Measurements from ENCODE around the gene HDAC10. TPM values are rescaled to one million over a fixed set of nuclear protein-coding genes. Genes with fewer than 3 reads are reported as not detected.

HDAC10 gene
- total RNA-seq, 2 donors from 2014 or later, result 57.2 to 62.8 TPM

- Histone ChIP-seq H3K36me3 (ENCODE audit: control insufficient read depth, insufficient read depth, low read length) (no peaks in the 10 kb centered on the region), H3K9me3 (ENCODE audit: control insufficient read depth, low read length) (no peaks in the 10 kb centered on the region), H3K27ac (ENCODE audit: low read depth, low read length) (no peak within 1 kb of the TSS), H3K9ac (ENCODE audit: extremely low read depth, low read length, poor library complexity, severe bottlenecking) (no peak within 1 kb of the TSS), H3K27me3 (ENCODE audit: control insufficient read depth, insufficient read depth, low read length, poor library complexity, severe bottlenecking) (peaks cover 44% of the 10 kb centered on the region), H3K4me1 (ENCODE audit: control insufficient read depth, insufficient read depth, low read length) (peaks cover 5% of the 10 kb centered on the region), H3K4me3 (ENCODE audit: low read length) (peak within 1 kb of the TSS; percentile 66)
- Mint-ChIP-seq H3K9me3 (no peaks in the 10 kb centered on the region), H3K27ac (no peak within 1 kb of the TSS), H3K4me1 (no peaks in the 10 kb centered on the region), H3K36me3 (ENCODE audit: low read depth) (peaks cover 4% of the 10 kb centered on the region), H3K27me3 (ENCODE audit: insufficient read depth) (peaks cover 61% of the 10 kb centered on the region), H3K4me3 (peak within 1 kb of the TSS; percentile 35)
- no peak for TF ChIP-seq CTCF (conservative IDR thresholded peaks at IDR 0.05)
- WGBS, 2 experiments (ENCODE audit: insufficient coverage in 1 of 2, insufficient read length in 1 of 2), result 1 to 2% methylated on average over 26 to 91 of the region's 92 CpGs
- DNase-seq, result peak; percentile 63
These were observed 19.1 kb upstream of the HDAC10 start, which contains the start of gene MAPK11 for GRCh38 chr22:50269970-50270665. Gene MAPK11 (minus strand): TSS chr22:50270380. CDS start chr22:50270292, 88 bp downstream.

DNA sequence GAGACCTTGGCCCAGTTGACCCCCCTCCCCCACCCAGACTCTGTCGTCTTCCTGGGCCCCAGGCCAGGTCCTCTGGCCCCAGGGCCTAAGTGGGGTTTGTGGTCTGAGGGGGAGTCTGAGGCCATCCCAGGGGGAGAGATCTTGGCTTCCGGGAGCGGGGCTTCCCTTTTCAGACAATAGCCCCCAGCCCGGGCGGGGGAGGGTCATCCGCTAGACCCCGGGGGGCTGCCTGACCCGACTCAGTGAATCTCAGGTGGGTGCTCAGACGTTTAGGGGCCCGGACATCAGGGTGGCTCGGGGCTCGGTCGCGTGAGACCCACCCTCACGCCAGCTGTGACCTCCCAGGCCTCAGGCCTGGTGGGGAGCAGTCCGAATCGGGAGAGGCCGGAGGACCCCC is 18.5 kb upstream of the HDAC10 start:
- peaks cover 5% of the 10 kb centered on the region for H3K4me1 ChIP-seq (ENCODE audit: control insufficient read depth, insufficient read depth, low read length)
- no peak overlapping the region for H3K9ac ChIP-seq (ENCODE audit: extremely low read depth, low read length, poor library complexity, severe bottlenecking)
- Mint-ChIP-seq H3K9me3 (no peaks in the 10 kb centered on the region), H3K27ac (no peak overlapping the region), H3K36me3 (ENCODE audit: low read depth) (no peaks in the 10 kb centered on the region), H3K27me3 (ENCODE audit: insufficient read depth) (peaks cover 67% of the 10 kb centered on the region), H3K4me3 (peak overlapping the region; percentile 32), H3K4me1 (no peaks in the 10 kb centered on the region)
- DNase-seq, result no peak
- WGBS, 2 experiments (ENCODE audit: insufficient coverage in 1 of 2, insufficient read length in 1 of 2), result 30% methylated on average over 18 of the region's 18 CpGs; no CpG with 5 or more reads in 1 of the 2 experiments
- no peak for TF ChIP-seq CTCF (conservative IDR thresholded peaks at IDR 0.05)
- H3K27ac ChIP-seq (ENCODE audit: low read depth, low read length), result no peak overlapping the region
- H3K9me3 ChIP-seq (ENCODE audit: control insufficient read depth, low read length), result no peaks in the 10 kb centered on the region
- no peaks in the 10 kb centered on the region for H3K36me3 ChIP-seq (ENCODE audit: control insufficient read depth, insufficient read depth, low read length)
- peaks cover 44% of the 10 kb centered on the region for H3K27me3 ChIP-seq (ENCODE audit: control insufficient read depth, insufficient read depth, low read length, poor library complexity, severe bottlenecking)
- no peak overlapping the region for H3K4me3 ChIP-seq (ENCODE audit: low read length)

GRCh38 chr22:50268655-50269113 is 17.6 kb upstream of the HDAC10 start:
- peaks cover 73% of the 10 kb centered on the region for H3K27me3 Mint-ChIP-seq (ENCODE audit: insufficient read depth)
- H3K27ac ChIP-seq (ENCODE audit: low read depth, low read length), result no peak overlapping the region
- peaks cover 5% of the 10 kb centered on the region for H3K4me1 ChIP-seq (ENCODE audit: control insufficient read depth, insufficient read depth, low read length)
- no peaks in the 10 kb centered on the region for H3K9me3 ChIP-seq (ENCODE audit: control insufficient read depth, low read length)
- H3K4me3 ChIP-seq (ENCODE audit: low read length), result no peak overlapping the region
- no peaks in the 10 kb centered on the region for H3K36me3 ChIP-seq (ENCODE audit: control insufficient read depth, insufficient read depth, low read length)
- 90 to 91% methylated on average over 6 to 9 of the region's 9 CpGs for WGBS, 2 experiments (ENCODE audit: insufficient coverage in 1 of 2, insufficient read length in 1 of 2)
- H3K4me3 Mint-ChIP-seq, result no peak overlapping the region
- DNase-seq, result no peak
- H3K27ac Mint-ChIP-seq, result no peak overlapping the region
- no peak for TF ChIP-seq CTCF (conservative IDR thresholded peaks at IDR 0.05)
- no peaks in the 10 kb centered on the region for H3K4me1 Mint-ChIP-seq
- no peaks in the 10 kb centered on the region for H3K9me3 Mint-ChIP-seq
- H3K9ac ChIP-seq (ENCODE audit: extremely low read depth, low read length, poor library complexity, severe bottlenecking), result no peak overlapping the region
- H3K27me3 ChIP-seq (ENCODE audit: control insufficient read depth, insufficient read depth, low read length, poor library complexity, severe bottlenecking), result peaks cover 44% of the 10 kb centered on the region
- no peaks in the 10 kb centered on the region for H3K36me3 Mint-ChIP-seq (ENCODE audit: low read depth)
